HG03039 (cell line): Measurements from ENCODE around the gene SUV39H1.

Experiments
- ATAC-seq: cut with Tn5 transposase; IDR thresholded peaks from one replicate; pipeline ENCODE4 v1.9.1; 2021; ENCODE audit warnings: mild to moderate bottlenecking, moderate library complexity; ENCODE audit not compliant: unreplicated experiment

The SUV39H1 gene

GRCh38 chrX:48754238-48754637 lies 57.7 kb downstream of the SUV39H1 start:
- no peak for ATAC-seq
